IPS DF 4.7 (cell line): ENCODE results near the gene UST.
A peak's percentile ranks its signal among the peaks of the same experiment; 100 is the strongest.
"Not testable (repeated sequence)": the region's sequence is repeated elsewhere in the genome, so short reads cannot be mapped to it uniquely, and the experiment has no call there.

Experiments
- DNase-seq: peaks from one replicate; pipeline ENCODE4 v3.0.0-alpha.2; 2013; ENCODE audit warnings: low spot score; ENCODE audit errors: extremely low read depth

The UST gene

GRCh38 chr6:149001422-149001821 lies 254.6 kb downstream of the UST start:
- DNase-seq: no peak

GRCh38 chr6:149003560-149003959 lies 256.7 kb downstream of the UST start:
- DNase-seq: no peak

- no peak for DNase-seq
Measured at GRCh38 chr6:149004664-149005063, 257.8 kb downstream of the UST start.

GRCh38 chr6:149006236-149006635 lies 259.4 kb downstream of the UST start:
- not testable (repeated sequence) for DNase-seq

- DNase-seq: no peak
Measured at GRCh38 chr6:149006671-149007070, 259.8 kb downstream of the UST start.

- DNase-seq: no peak
Measured at GRCh38 chr6:149007846-149008245, 261.0 kb downstream of the UST start.

GRCh38 chr6:149008741-149009140 lies 261.9 kb downstream of the UST start:
- DNase-seq: no peak

GRCh38 chr6:149012040-149012545 lies 265.3 kb downstream of the UST start:
- no peak for DNase-seq

- no peak for DNase-seq
Measured at GRCh38 chr6:149013586-149014344, 266.9 kb downstream of the UST start.

GRCh38 chr6:149014631-149015534 lies 268.1 kb downstream of the UST start:
- peak; percentile 97 for DNase-seq

- DNase-seq: no peak
Measured at GRCh38 chr6:149015535-149016525, 269.0 kb downstream of the UST start.

- no peak for DNase-seq
Measured at GRCh38 chr6:149016716-149017115, 269.9 kb downstream of the UST start.

GRCh38 chr6:149020319-149020718 lies 273.5 kb downstream of the UST start:
- no peak for DNase-seq

GRCh38 chr6:149024361-149024760 lies 277.5 kb downstream of the UST start:
- no peak for DNase-seq

- DNase-seq: no peak
Measured at GRCh38 chr6:149025061-149025460, 278.2 kb downstream of the UST start.

GRCh38 chr6:149026530-149026942 lies 279.7 kb downstream of the UST start:
- peak; percentile 76 for DNase-seq

GRCh38 chr6:149027484-149027883 lies 280.7 kb downstream of the UST start:
- no peak for DNase-seq

GRCh38 chr6:149028767-149029405 lies 282.1 kb downstream of the UST start:
- peak; percentile 74 for DNase-seq

- no peak for DNase-seq
Measured at GRCh38 chr6:149031201-149031858, 284.5 kb downstream of the UST start.
